ENCODE data around the gene TRRAP. TPM values are rescaled to one million over a fixed set of nuclear protein-coding genes. Genes with fewer than 3 reads are reported as not detected.

Gene TRRAP
- total RNA-seq, 2 donors from 2014 or later: 59.3 to 63.1 TPM

DNA sequence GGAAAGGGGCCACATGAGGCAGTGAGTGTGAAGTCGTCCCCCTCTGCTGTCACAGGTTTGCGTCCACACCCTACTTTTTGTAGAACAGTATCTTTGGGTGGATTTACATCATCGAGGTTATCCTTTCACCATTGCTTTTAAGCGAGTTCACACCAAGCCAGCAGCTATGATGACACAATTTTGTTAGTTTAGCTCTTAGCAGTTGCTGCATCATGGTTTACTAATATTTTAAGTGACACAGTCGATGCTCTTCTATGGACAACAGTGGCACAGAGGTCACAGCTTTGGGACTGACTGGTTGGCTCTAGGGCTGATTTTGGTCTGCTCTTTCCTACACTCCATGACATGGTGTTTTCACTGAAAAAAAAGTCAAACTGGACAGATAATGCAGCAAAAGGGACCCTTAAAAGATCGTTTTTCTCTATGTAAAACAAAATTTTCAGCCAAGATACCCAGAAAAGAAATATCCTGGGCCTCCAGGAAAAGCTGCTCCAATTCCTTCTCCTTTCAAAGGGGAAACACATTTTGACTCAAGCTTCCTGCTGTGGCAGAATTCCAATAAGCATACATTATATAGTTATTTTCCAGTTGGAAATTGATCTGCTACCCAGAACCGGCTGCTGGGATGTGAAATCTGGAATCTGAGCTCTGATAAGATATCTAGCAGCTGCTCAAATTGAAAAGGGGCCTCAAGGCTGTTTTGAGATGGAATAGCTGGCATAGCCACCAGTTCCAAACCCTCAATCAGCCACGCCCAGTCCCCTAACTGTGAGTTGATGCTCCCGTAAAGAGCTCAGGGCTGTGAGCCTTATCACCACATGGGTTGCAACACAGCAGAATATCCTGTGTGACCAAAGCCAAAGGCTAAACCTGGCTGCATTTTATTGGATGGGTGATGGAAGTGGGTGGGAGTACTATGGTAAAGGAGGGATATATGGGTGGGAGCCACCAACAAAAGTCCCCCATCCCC lies 151.4 kb downstream of the TRRAP start:
- Mint-ChIP-seq H3K27ac (no peak overlapping the region), H3K4me1 (ENCODE audit: low read depth) (peaks cover 5% of the 10 kb centered on the region), H3K4me3 (no peak overlapping the region), H3K36me3 (ENCODE audit: insufficient read depth in 2 of 2) (peaks cover 2 to 16% of the 10 kb centered on the region in 2 donors), H3K27me3 (ENCODE audit: low read depth) (no peaks in the 10 kb centered on the region), H3K9me3 (no peaks in the 10 kb centered on the region)
- DNase-seq (no peak), ATAC-seq (replicated peaks in 1 of 2) (no peak)

DNA sequence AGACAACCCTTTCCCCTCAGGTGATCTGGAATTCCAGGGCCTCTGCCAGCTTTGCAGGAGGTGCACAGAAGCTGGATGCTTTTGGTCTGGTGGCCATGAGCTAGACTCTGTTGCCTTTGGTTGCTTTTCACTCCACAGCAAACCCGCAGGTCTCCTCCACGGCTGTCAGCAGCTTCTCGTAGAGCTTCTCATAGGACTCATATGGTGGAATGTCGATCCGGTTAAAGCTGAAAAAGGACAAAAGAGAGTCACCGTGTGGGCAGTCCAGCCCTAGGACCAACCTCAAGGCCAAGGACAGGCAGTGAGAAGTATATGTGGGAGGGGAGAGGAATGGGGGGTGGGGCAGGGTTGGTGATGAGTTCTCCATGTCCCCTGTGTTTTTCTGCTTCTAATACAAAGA lies 152.1 kb downstream of the TRRAP start:
- Mint-ChIP-seq H3K27me3 (ENCODE audit: low read depth) (no peaks in the 10 kb centered on the region), H3K4me1 (ENCODE audit: low read depth) (peaks cover 5% of the 10 kb centered on the region), H3K9me3 (no peaks in the 10 kb centered on the region), H3K27ac (no peak overlapping the region), H3K4me3 (no peak overlapping the region), H3K36me3 (ENCODE audit: insufficient read depth in 2 of 2) (peaks cover 2 to 16% of the 10 kb centered on the region in 2 donors)
- ATAC-seq (replicated peaks in 1 of 2) (no peak), DNase-seq (no peak)

DNA sequence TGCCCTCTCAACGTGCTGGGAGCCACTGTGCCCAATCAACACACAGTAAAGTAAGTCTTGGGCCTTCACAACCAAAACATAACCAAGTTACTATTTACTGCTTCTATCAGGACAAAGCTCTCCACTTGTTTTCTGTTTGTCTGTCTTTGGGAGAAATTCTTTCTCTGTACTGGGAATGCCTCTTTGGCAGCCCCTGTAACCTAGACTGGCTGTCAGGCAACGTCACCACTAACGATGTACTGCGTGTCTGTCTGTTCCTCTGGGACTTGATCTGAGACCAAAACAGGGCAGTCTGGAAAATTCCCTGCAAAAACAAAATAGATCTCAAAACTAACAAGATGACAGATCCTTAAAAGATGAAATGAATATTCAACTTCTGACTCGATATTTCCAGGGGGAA lies 152.6 kb downstream of the TRRAP start:
- ATAC-seq (replicated peaks in 1 of 2) (no peak), DNase-seq (no peak)
- no peak overlapping the region for H3K4me3 Mint-ChIP-seq
- H3K36me3 Mint-ChIP-seq (ENCODE audit: insufficient read depth in 2 of 2): peaks cover 2 to 19% of the 10 kb centered on the region in 2 donors
- no peak overlapping the region for H3K27ac Mint-ChIP-seq
- no peaks in the 10 kb centered on the region for H3K9me3 Mint-ChIP-seq
- H3K4me1 Mint-ChIP-seq (ENCODE audit: low read depth): peaks cover 5% of the 10 kb centered on the region
- H3K27me3 Mint-ChIP-seq (ENCODE audit: low read depth): no peaks in the 10 kb centered on the region

DNA sequence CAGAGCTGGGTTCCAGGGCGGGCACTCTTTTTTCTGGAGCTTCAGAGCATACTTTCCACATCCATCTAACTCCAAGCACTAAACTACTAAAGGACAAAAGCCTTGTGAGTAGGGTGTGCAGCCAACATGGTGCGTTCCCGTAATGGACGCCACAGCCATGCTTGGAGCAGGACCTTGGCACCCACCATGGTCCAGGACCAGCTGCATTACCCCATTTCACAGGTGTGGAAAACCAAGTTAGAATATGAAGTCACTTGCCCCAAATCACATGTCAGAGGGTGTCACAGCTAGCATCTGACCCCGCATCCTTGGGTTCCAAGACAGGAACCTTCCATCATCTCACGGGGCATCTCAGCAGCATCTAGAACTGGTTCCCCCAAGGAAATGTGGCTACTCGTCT lies 153.2 kb downstream of the TRRAP start:
- ATAC-seq (replicated peaks in 1 of 2) (no peak), DNase-seq (no peak)
- no peak overlapping the region for H3K4me3 Mint-ChIP-seq
- H3K36me3 Mint-ChIP-seq (ENCODE audit: insufficient read depth in 2 of 2): peaks cover 2 to 19% of the 10 kb centered on the region in 2 donors
- H3K4me1 Mint-ChIP-seq (ENCODE audit: low read depth): peaks cover 5% of the 10 kb centered on the region
- H3K27ac Mint-ChIP-seq: no peak overlapping the region
- H3K27me3 Mint-ChIP-seq (ENCODE audit: low read depth): no peaks in the 10 kb centered on the region
- no peaks in the 10 kb centered on the region for H3K9me3 Mint-ChIP-seq

DNA sequence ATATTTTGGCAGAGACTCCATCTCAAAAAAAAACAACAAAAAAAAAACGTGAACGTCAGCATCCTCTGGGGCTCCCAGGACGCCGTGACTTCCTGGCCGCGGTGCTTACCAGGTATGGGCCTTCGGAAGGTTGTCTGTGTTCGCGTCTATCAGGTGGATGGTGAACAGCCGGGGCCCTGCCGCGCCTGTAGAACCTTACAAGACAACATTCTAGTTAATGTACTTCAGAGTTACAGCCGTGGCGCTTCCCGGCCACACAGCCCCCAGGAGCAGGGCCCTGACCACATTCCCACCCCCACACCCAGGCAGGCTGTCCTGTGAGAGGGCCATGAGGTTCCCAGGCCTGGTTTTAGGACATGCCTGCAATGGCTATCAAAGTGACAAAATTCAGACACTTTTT lies 154.6 kb downstream of the TRRAP start:
- no peaks in the 10 kb centered on the region for H3K9me3 Mint-ChIP-seq
- DNase-seq (no peak), ATAC-seq (replicated peaks in 1 of 2) (no peak)
- H3K4me3 Mint-ChIP-seq: no peak overlapping the region
- H3K4me1 Mint-ChIP-seq (ENCODE audit: low read depth): no peaks in the 10 kb centered on the region
- no peak overlapping the region for H3K27ac Mint-ChIP-seq
- H3K27me3 Mint-ChIP-seq (ENCODE audit: low read depth): no peaks in the 10 kb centered on the region
- H3K36me3 Mint-ChIP-seq (ENCODE audit: insufficient read depth in 2 of 2): peaks cover 3 to 16% of the 10 kb centered on the region in 2 donors

DNA sequence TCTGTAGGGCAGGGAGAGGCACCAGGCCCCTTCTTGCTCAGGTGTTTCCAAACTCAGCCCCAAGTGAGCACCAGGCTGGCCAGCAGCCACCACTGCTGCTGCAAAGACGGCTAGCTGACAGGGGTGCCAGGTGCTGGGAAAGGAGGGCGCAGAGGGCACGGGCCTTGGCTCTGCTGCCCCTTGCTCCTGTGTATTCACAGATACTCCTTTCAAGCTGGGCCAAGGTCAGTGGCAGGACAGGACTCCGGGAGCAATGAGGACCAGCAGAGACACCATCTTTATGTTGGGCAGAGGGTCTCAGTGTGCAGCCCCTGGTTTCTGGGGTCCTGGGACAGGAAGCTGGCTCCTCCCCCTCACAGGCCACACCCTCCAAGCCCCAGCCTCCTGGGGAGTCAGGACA lies 155.4 kb downstream of the TRRAP start:
- Mint-ChIP-seq H3K36me3 (ENCODE audit: insufficient read depth in 2 of 2) (peaks cover 4 to 17% of the 10 kb centered on the region in 2 donors), H3K27me3 (ENCODE audit: low read depth) (no peaks in the 10 kb centered on the region), H3K9me3 (no peaks in the 10 kb centered on the region), H3K4me1 (ENCODE audit: low read depth) (no peaks in the 10 kb centered on the region), H3K4me3 (no peak overlapping the region), H3K27ac (no peak overlapping the region)
- ATAC-seq (replicated peaks in 1 of 2): no peak
- DNase-seq: no peak

DNA sequence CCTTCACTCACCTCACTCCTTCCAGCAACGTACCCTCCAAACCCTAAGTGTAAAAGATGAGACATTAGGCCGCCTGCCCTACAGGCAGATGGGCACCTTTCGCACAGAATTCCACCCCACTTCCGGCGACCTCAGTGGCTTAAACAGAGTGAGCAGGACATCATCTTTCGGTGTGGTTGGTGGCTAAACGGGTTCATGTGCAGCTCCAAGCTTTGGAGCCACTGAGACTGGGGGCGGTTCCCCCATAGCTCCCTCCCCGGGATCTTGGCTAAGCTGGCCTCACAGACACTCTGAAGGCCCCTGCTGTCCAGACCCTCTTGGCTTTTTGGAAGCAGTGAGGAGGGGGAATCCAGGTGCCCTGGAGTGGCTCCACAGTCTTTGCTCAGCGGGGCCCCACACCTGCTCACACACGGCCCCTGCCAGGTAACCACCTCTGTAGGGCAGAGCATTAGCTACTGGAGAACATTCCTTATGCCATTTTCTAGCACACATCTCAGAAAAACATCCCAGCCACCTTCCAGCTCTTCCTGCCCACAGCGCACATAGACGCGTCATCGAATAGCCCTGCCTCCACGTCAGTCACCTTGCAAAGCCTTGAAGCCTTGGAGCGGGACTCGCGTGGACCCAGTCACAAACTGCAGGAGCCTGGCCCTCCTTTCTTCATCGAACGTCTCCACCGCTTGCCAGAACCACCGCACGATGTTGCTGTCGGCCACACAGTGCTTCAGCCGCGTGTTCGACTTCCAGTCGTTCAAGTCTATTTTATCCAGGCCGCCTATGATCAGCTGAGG lies 156.8 kb downstream of the TRRAP start:
- Mint-ChIP-seq H3K4me1 (ENCODE audit: low read depth) (no peaks in the 10 kb centered on the region), H3K4me3 (no peak overlapping the region), H3K9me3 (no peaks in the 10 kb centered on the region), H3K27me3 (ENCODE audit: low read depth) (no peaks in the 10 kb centered on the region), H3K36me3 (ENCODE audit: insufficient read depth in 2 of 2) (peaks cover 7 to 15% of the 10 kb centered on the region in 2 donors), H3K27ac (no peak overlapping the region)
- no peak for DNase-seq
- ATAC-seq (replicated peaks in 1 of 2): no peak

DNA sequence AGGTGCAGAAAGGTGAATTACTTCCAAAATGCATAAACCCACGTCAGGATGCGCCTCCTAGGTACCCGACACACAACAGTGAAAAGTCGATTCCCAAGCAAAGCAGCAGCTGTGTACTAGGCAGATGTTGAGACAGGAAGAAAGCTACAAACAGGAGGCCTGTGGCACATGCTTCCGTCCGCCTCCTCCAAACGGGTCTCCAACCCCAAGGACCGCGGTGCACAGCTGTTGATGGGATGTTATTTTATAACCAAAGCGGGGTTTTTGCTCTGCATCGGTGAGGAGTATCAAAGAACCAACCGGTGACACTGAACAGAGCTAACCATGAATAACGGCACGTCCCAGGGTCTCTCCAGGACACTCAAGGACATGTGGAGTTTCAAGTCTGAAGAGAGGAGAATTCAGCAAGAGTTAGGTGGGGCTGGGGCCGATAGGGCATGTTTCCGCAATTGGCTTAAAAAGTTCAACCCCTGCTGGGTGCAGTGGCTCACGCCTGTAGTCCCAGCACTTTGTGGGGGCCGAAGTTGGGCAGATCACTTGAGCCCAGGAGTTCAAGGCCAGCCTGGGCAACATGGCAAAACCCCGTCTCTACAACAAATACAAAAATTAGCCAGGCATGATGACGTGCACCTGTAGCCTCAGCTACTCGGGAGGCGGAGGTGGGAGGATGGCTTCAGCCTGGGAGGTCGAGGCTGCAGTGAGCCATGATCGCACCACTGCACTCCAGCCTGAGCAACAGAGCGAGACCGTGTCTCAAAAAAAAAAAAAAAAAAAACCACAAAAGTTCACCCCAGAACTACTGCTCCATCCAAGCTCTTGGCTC lies 157.6 kb downstream of the TRRAP start:
- H3K27me3 Mint-ChIP-seq (ENCODE audit: low read depth): no peaks in the 10 kb centered on the region
- no peaks in the 10 kb centered on the region for H3K4me1 Mint-ChIP-seq (ENCODE audit: low read depth)
- H3K27ac Mint-ChIP-seq: no peak overlapping the region
- peaks cover 10 to 13% of the 10 kb centered on the region in 2 donors for H3K36me3 Mint-ChIP-seq (ENCODE audit: insufficient read depth in 2 of 2)
- no peak overlapping the region for H3K4me3 Mint-ChIP-seq
- H3K9me3 Mint-ChIP-seq: no peaks in the 10 kb centered on the region
- DNase-seq (no peak), ATAC-seq (replicated peaks in 1 of 2) (no peak)

DNA sequence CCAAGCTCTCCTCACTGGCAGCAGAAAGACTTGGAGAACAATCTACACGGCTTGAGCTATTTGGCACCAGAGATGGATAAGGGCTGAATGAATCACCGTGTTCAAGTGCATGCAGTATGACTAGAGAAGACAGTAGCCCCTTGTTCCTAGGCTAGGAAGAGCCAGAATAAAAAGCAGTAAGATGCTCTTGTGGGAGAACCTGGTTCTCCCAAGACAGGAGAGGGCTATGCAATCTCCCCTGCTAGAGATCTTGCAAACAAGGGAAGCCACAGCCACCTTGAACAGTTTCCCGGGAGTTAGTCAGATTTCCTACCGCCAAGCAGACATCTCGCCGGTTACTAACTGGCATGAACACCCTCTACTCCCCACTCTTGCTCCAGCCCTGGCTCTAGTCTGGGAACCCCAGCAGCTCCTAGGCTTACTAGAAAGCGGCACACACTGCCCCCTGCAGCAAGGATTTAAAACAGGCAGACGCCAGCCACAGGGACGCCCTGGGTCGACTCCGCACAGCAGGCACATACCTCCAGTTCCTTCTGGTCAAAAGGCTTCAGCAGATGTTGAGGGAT lies 158.3 kb downstream of the TRRAP start:
- DNase-seq (no peak), ATAC-seq (replicated peaks in 1 of 2) (no peak)
- no peak overlapping the region for H3K27ac Mint-ChIP-seq
- no peaks in the 10 kb centered on the region for H3K27me3 Mint-ChIP-seq (ENCODE audit: low read depth)
- peaks cover 8 to 11% of the 10 kb centered on the region in 2 donors for H3K36me3 Mint-ChIP-seq (ENCODE audit: insufficient read depth in 2 of 2)
- H3K9me3 Mint-ChIP-seq: no peaks in the 10 kb centered on the region
- no peak overlapping the region for H3K4me3 Mint-ChIP-seq
- no peaks in the 10 kb centered on the region for H3K4me1 Mint-ChIP-seq (ENCODE audit: low read depth)

DNA sequence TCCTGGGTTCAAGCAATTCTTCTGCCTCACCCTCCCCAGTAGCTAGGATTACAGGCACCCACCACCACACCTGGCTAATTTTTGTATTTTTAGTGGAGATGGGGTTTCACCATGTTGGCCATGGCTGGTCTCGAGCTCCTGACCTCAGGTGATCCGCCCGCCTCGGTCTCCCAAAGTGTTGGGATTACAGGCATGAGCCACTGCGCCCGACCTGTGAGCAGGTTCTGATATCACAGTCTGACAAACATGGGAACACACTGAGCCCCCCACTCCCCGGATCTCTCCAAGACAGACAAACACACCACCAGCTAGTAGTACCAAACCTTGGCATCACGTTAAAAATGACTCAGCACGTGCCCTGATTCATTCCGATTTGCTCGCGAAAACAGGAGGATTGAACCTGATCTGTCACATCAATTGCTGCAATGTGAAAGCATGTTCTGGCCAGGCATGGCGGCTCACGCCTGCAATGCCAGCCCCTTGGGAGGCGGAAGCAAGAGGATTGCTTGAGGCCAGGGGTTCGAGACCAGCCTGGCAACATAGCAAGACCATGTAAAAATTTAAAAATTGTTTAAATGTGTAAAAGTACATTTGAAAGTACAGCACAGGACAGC lies 159.1 kb downstream of the TRRAP start:
- no peak for DNase-seq
- H3K27me3 Mint-ChIP-seq (ENCODE audit: low read depth): no peaks in the 10 kb centered on the region
- H3K4me1 Mint-ChIP-seq (ENCODE audit: low read depth): no peaks in the 10 kb centered on the region
- peaks cover 10 to 14% of the 10 kb centered on the region in 2 donors for H3K36me3 Mint-ChIP-seq (ENCODE audit: insufficient read depth in 2 of 2)
- ATAC-seq (replicated peaks in 1 of 2): no peak
- no peaks in the 10 kb centered on the region for H3K9me3 Mint-ChIP-seq
- H3K4me3 Mint-ChIP-seq: no peak overlapping the region
- H3K27ac Mint-ChIP-seq: no peak overlapping the region

DNA sequence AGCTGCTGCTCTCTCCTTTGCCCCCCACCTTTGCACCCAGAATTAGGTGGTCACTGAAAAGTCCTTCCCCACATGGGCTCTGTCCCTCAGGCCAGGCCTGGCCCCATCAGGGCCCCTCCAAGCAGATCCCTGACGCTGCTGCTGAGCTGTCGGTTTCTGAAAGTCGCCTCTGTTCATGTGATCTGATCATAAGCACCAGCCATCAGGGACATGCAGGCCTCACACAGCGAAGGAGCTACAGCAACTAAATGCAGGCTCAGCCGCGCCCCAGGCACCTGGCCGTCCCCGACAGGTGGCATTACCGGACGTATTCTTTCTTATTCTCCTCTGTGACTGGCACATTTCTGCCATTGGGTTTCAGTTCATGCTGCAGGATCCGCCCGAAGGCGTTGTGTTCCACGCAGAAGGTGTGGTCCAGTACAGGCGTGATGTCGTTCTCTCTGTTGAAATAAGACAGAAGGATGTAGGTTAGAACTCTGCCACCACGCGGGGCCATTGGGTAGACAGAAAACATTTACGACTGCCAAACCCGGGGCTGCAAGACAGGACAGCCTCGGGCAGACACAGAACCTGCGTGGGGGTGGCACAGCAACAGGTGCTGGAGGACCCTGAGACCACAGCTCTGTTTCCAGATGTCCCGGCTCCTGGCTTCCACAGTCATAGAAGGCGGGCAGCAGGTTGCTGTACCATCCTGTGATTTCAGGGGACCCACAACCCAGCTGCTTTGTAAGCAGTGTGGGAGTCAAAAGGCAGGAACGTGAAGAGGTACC lies 159.9 kb downstream of the TRRAP start:
- no peak for DNase-seq
- H3K4me1 Mint-ChIP-seq (ENCODE audit: low read depth): no peaks in the 10 kb centered on the region
- H3K27ac Mint-ChIP-seq: peak overlapping the region; percentile 15

More for the DNA sequence above, 159.9 kb downstream of the TRRAP start:
- Mint-ChIP-seq H3K9me3 (no peaks in the 10 kb centered on the region), H3K27me3 (ENCODE audit: low read depth) (no peaks in the 10 kb centered on the region), H3K4me3 (no peak overlapping the region), H3K36me3 (ENCODE audit: insufficient read depth in 2 of 2) (peaks cover 10 to 14% of the 10 kb centered on the region in 2 donors)
- no peak for ATAC-seq (replicated peaks in 1 of 2)
